Endometrial microvascular endothelial cells (primary cell): ENCODE data around the gene FBXO21. TPM values are rescaled to one million over a fixed set of nuclear protein-coding genes. Genes with fewer than 3 reads are reported as not detected.
"Not testable (repeated sequence)": the region's sequence is repeated elsewhere in the genome, so short reads cannot be mapped to it uniquely, and the experiment has no call there.

Experiments
- in situ Hi-C: cut with HindIII; loops from 2 replicates; pipeline ENCODE4 v1.10.0; 2017; ENCODE audit warnings: low sequenced_read_pairs, low pct_unique_long_range_greater_than_20kb; ENCODE audit errors: inconsistent ontology term
- total RNA-seq: library from RNA; depleted of rRNA; stranded (reverse); fragments of >200 nt; gene quantifications from one replicate; pipeline ENCODE4 v1.2.3, GENCODE V29; 2015; ENCODE audit errors: inconsistent ontology term

Gene FBXO21
- total RNA-seq, 1 donor from 2014 or later: 74.2 TPM

DNA sequence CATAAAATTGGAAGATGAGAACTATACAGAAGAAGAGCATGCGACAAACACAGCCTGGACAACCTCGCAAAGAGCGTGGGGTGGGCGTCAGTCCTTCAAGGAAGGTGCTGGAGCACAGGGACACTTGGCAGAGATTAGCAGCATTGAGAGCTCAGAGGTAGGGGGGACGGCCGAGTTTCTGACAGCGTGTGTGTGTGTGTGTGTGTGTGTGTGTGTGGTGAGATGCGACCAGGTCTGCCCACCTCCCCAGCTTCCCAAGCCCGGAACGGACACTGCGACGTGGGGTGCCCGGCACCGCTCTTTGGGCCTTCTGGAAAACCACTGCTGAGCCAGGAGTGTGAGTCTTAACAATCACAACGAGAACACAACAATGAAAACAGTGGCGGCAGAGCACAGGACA, 17.9 kb upstream of the FBXO21 start:
- in situ Hi-C loops: no loop called here

DNA sequence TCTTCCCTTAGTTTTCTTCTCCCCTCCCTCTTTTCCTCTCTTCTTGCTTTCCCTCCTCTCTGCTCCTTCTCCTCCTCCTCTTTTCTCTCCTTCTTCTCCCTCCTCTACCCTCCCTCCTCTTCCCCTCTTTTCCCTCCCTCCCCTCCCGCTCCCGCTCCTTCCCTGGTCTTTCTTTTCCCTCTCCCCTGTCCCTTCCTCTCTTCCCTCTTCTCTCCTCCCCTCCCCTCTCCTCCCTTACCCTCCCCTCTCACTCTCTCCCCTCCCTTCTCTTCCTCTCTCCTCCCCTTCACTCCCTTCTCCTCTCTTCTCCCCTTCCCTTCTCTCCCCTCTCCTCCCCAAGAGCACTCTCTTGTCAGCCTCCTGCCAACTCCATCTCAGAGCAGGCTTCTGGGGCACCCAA, 17.4 kb upstream of the FBXO21 start:
- in situ Hi-C loops: no loop called here

GRCh38 chr12:117202556-117202955, 12.3 kb upstream of the FBXO21 start:
- in situ Hi-C loops: no loop called here

DNA sequence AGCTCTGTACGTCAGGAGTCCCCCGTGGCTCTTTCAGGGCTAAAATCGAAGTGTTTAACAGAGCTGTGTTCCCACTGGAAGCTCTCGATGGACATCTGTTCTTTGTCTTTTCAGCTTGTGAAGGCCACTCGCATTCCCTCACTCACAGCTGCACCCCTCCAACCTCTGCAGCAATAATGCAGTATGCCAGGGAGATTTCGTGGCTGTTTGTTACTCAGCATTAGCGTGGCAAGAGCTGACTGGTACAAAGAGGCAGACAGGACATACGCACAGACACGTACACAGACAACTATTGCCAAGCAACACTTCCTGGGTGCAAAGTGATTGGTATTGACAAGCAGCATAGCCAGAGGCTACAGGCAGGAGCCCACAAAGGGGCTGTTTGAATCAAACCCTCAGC, 11.8 kb upstream of the FBXO21 start:
- in situ Hi-C loops: no loop called here

DNA sequence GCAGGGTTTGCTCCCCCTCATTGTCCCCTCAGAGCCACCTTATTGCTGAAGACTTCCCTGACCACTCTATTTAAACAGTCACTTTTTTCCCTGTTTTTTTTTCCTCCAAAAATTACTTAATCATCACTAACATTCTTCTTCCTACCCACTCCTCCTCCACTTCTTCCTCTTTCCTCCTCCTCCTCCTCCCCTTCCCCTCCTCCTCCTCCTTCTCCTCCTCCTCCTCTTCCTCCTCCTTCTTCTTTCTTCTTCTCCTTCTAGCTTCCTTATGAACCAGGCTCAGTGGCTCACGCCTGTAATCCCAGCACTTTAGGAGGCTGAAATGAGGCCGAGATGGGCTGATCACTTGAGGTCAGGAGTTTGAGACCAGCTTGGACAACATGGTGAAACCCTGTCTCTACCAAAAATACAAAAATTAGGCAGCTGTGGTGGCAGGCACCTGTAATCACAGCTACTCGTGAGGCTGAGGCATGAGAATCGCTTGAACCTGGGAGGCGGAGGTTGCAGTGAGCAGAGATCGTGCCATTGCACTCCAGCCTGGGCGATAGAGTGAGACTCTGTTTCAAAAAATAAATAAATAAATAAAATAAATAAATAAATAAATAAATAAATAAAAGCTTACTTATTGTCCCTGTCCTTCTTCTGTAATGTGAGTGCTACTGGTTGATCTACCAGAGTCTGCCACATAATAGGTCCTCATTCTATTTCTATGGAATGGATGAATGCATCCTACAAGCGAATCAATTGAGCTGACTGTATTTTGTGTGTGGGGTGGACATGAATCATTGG, 9.9 kb upstream of the FBXO21 start:
- in situ Hi-C loops: not testable (repeated sequence)

DNA sequence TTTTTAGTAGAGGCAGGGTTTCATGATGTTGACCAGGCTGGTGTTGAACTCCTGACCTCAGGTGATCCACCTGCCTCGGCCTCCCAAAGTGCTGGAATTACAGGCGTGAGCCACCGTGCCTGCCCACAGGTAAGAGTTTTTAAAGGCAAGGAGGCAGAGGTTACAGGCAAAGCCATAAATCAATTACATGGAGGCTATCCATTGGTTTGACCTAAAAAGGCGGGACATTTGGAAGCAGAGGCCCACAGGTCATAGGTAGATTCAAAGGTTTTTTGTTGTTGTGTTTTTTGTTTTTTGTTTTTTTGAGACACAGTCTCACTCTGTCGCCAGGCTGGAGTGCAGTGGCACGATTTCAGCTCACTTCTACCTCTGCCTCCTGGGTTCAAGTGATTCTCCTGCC, 6.1 kb upstream of the FBXO21 start:
- in situ Hi-C loops: not testable (repeated sequence)

GRCh38 chr12:117195027-117195426, 4.8 kb upstream of the FBXO21 start:
- in situ Hi-C loops: not testable (repeated sequence)

DNA sequence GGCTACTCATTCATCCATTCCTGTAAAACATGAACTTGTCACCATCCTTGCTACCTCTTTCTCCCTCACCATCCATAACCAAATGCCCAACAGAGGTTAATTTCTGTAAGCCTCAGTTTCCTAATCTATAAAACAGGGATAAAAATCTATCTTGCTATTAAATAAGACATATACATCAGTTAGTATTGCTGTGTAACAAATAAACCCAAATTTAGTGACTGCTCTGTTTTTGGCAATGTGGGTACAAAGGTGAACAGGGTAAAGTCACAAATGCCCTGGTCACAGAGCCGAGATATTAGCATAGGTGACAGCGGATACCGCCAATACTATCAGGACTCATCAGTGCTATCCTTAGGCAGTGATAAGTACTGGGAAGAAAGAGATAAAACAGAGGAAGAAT, 3.6 kb upstream of the FBXO21 start:
- in situ Hi-C loops: no loop called here

- in situ Hi-C loops: not testable (repeated sequence)
Observed at GRCh38 chr12:117192581-117192980, 2.3 kb upstream of the FBXO21 start.

DNA sequence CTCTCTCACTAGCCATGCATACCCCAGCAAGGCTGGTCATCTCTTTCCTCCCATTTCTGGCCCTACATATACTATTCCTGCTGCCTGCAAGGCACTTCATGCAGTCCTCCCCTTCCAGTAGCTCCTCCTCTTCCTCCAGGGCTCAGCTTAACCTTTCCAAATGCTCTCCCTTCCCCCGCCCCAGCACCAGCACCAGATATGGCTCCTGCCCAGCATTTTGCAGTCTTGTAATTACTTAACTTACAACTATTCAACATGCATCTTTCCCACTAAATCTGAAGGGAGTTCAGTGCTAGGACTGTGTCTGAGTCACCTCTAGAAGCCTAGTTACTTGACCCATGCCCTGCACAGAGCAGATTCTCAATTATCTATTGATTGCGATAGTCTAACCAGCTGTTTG, 1.8 kb upstream of the FBXO21 start:
- in situ Hi-C loops: no loop called here

GRCh38 chr12:117189725-117190209, 503 bp downstream of the FBXO21 start:
- in situ Hi-C loops: no loop called here

- in situ Hi-C loops: no loop called here
Observed at GRCh38 chr12:117188961-117189724, 1.1 kb downstream of the FBXO21 start.

- in situ Hi-C loops: no loop called here
Observed at GRCh38 chr12:117188121-117188665, 2.1 kb downstream of the FBXO21 start.

DNA sequence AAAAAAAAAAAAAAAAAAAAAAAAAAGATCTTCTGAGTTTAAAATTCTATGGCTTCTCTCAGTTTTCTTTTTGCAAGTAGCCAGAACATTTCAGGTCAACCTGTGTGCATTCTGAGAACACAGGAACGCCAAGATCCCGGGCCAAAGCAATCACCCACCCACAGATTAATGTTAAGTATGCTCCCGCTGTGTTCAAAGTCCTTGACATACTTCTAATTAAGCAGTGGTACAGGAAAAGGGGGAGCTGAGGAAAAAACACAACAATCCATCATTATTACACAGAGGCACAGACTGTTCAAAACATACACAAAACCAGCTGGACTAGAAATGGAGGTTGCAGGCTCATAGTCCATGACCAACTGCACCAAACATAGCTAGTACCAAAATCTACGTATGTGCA, 2.8 kb downstream of the FBXO21 start:
- in situ Hi-C loops: no loop called here

DNA sequence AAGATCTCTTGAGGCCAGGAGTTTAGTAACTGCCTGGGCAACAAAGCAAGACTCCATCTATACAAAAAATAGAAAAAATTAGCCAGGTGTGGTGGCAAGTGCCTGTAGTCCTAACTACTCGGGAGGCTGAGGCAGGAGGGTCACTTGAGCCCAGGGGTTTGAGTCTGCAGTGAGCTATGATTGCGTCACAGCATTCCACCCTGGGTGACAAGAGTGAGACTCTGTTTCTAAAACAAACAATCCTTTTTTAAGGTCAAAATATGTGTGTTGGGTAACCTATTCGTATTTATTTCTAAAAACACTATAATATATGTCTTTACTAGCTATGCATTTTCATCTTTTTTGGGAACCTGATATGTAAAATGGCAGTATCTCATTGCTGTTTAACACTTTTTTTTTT, 7.4 kb downstream of the FBXO21 start:
- in situ Hi-C loops: no loop called here

GRCh38 chr12:117181468-117181843, 8.8 kb downstream of the FBXO21 start:
- in situ Hi-C loops: not testable (repeated sequence)

GRCh38 chr12:117180758-117181467, 9.4 kb downstream of the FBXO21 start:
- in situ Hi-C loops: no loop called here

GRCh38 chr12:117178745-117179144, 11.5 kb downstream of the FBXO21 start:
- in situ Hi-C loops: no loop called here

- in situ Hi-C loops: no loop called here
Observed at GRCh38 chr12:117178301-117178700, 12.0 kb downstream of the FBXO21 start.
